HepG2 (cell line): ENCODE results near the gene SLC23A3. TPM values are rescaled to one million over a fixed set of nuclear protein-coding genes. Genes with fewer than 3 reads are reported as not detected.
A peak's percentile ranks its signal among the peaks of the same experiment; 100 is the strongest.

Source experiments
- AGO1 ChIP-seq: fragments of 200-400 bp; formaldehyde crosslinking; IDR thresholded peaks from 2 replicates; pipeline ENCODE4 v1.6.1; 2017; ENCODE audit warnings: mild to moderate bottlenecking, low read depth, low read length, moderate library complexity; ENCODE audit not compliant: poor library complexity, severe bottlenecking
- FOSL2 ChIP-seq: sonication (generic); formaldehyde crosslinking; IDR thresholded peaks from 2 replicates; pipeline ENCODE4 v1.4.0; 2020; ENCODE audit warnings: missing genetic modification reagents
- FOXK2 ChIP-seq: fragments of 450-650 bp; IDR thresholded peaks from 2 replicates; pipeline ENCODE4 v1.6.1; 2016
- GATAD2A ChIP-seq: IDR thresholded peaks from 2 replicates; pipeline ENCODE4 v1.6.1; 2016
- NR2C2 ChIP-seq: sonication (generic); formaldehyde crosslinking; IDR thresholded peaks from 2 replicates; pipeline ENCODE4 v1.4.0; 2020; ENCODE audit warnings: missing genetic modification reagents, mild to moderate bottlenecking, moderate library complexity, borderline replicate concordance
- NR2F6 ChIP-seq, 2 experiments: IDR thresholded peaks; 2 replicates each; pipeline ENCODE4 v1.6.1; 2016; ENCODE audit warnings: antibody characterized with exemption in 1 of 2, mild to moderate bottlenecking in 1 of 2
- PPARG ChIP-seq: conservative IDR thresholded peaks from 2 replicates; pipeline ENCODE4 v1.6.1; 2016; ENCODE audit warnings: missing biosample characterization, missing genetic modification reagents
- RFX5 ChIP-seq: IDR thresholded peaks from 2 replicates; pipeline ENCODE4 v1.6.1; 2011; ENCODE audit warnings: low read depth, low read length, improper control_type of control experiment
- SYNCRIP ChIP-seq: fragments of 200-400 bp; formaldehyde crosslinking; IDR thresholded peaks from 2 replicates; pipeline ENCODE4 v1.6.1; 2018; ENCODE audit warnings: mild to moderate bottlenecking, low read depth, low read length; ENCODE audit not compliant: insufficient read depth
- ZNF292 ChIP-seq: sonication (generic); formaldehyde crosslinking; IDR thresholded peaks from 2 replicates; pipeline ENCODE4 v1.8.1; 2022; ENCODE audit warnings: mild to moderate bottlenecking, low read depth, missing genetic modification reagents, borderline replicate concordance
- ZNF296 ChIP-seq: sonication (generic); formaldehyde crosslinking; conservative IDR thresholded peaks from 2 replicates; pipeline ENCODE4 v1.5.0; 2020; ENCODE audit warnings: mild to moderate bottlenecking, missing genetic modification reagents
- ZNF3 ChIP-seq: IDR thresholded peaks from 2 replicates; pipeline ENCODE4 v1.7.0; 2017; ENCODE audit warnings: inconsistent platforms
- ZNF496 ChIP-seq: sonication (generic); formaldehyde crosslinking; IDR thresholded peaks from 2 replicates; pipeline ENCODE4 v1.8.1; 2023; ENCODE audit warnings: mild to moderate bottlenecking, moderate library complexity, missing genetic modification reagents; ENCODE audit not compliant: insufficient replicate concordance
- ZNF567 ChIP-seq: sonication (generic); formaldehyde crosslinking; IDR thresholded peaks from 2 replicates; pipeline ENCODE4 v1.8.1; 2023; ENCODE audit warnings: mild to moderate bottlenecking, missing genetic modification reagents, borderline replicate concordance
- ZNF747 ChIP-seq: sonication (generic); formaldehyde crosslinking; IDR thresholded peaks from 2 replicates; pipeline ENCODE4 v1.8.1; 2023; ENCODE audit warnings: missing genetic modification reagents, mild to moderate bottlenecking, borderline replicate concordance
- ZNF777 ChIP-seq: sonication (generic); formaldehyde crosslinking; IDR thresholded peaks from 2 replicates; pipeline ENCODE4 v1.4.0; 2020; ENCODE audit warnings: missing genetic modification reagents
- ZNF780A ChIP-seq: sonication (generic); formaldehyde crosslinking; IDR thresholded peaks from 2 replicates; pipeline ENCODE4 v1.8.0; 2022; ENCODE audit warnings: mild to moderate bottlenecking, missing genetic modification reagents, moderate library complexity
- ZNF891 ChIP-seq: sonication (generic); formaldehyde crosslinking; IDR thresholded peaks from 2 replicates; pipeline ENCODE4 v1.5.0; 2020; ENCODE audit warnings: mild to moderate bottlenecking, missing genetic modification reagents
- polyA plus RNA-seq, 8 experiments: library from polyadenylated mRNA; depleted of rRNA in 3 of 8; stranded (reverse) in 7 of 8; unstranded in 1 of 8; fragments of >200 nt; fragmentation: Illumina TruSeq in 4 of 8; extraction: Trizol in 4 of 8; gene quantifications; 2 replicates each; pipeline versions ENCODE4 v1.2.1 to v1.2.3, GENCODE V29; 2011 to 2016; ENCODE audit warnings: low read depth in 4 of 8, missing spikeins in 1 of 8, mixed read lengths in 1 of 8; ENCODE audit not compliant: insufficient read depth in 1 of 8
- total RNA-seq, 5 experiments: library from RNA; depleted of rRNA; stranded (reverse); fragments of >200 nt; fragmentation: Illumina TruSeq; extraction: Trizol; gene quantifications; 2 replicates each; pipeline ENCODE4 v1.2.3, GENCODE V29; 2016; ENCODE audit warnings: low read depth in 1 of 5
- TF ChIP-seq, protein P1 (sequence below): sonication (generic); formaldehyde crosslinking; IDR thresholded peaks from 2 replicates; pipeline ENCODE4 v1.4.0; 2020; ENCODE audit warnings: mild to moderate bottlenecking, missing genetic modification reagents, borderline replicate concordance
- TF ChIP-seq, protein P2 (sequence below): IDR thresholded peaks from 2 replicates; pipeline ENCODE4 v1.6.1; 2016; ENCODE audit warnings: low read depth, control low read depth

SLC23A3 gene
- total and polyA plus RNA-seq, 2 of the 13 experiments (the other 11 are each of a cell fraction or from before 2014, with no cell fraction given) = 0.38 to 0.78 TPM

DNA sequence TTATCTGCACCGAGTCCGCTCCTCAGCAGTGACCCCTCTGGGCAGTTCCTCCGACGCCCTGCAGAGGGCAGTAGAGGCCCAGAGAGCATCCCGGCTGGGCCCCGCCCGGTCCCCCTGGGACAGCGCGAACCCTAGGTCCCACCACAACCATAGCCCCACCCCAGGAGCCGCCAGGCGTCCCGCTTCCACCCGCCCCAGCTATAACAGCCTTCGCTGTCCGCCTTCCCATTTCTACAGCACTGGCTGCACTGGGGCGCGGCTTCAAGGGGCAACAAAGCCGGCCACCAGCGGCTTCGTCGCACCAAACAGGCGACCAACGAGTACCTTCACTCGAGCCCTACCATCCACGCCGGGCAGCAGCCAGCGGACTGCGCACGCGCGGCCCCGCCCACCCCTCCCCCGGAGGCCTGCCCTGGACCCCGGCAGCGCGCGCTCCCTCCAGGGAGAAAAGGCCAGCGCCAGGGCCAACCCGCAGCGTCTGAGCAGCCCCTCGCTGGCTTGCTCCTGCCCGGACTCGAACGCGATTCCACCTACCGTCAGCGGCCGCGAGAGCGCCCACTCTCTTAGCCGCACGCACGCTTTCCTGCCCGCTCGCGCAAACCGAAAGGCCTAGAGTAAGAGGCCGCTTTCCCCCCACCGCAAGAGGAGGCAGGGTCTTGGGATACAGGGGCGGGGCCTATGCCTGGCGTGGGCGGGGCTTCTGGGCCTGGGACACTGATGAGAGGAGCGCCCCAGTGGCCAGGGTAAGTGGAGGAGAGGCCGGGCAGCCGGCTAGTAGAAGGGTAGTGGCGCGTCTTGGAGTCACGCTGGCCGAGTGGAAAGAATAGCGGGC is 9.4 kb downstream of the SLC23A3 start, which contains the start of gene NHEJ1 (continued):
- TF ChIP-seq, protein P1, sequence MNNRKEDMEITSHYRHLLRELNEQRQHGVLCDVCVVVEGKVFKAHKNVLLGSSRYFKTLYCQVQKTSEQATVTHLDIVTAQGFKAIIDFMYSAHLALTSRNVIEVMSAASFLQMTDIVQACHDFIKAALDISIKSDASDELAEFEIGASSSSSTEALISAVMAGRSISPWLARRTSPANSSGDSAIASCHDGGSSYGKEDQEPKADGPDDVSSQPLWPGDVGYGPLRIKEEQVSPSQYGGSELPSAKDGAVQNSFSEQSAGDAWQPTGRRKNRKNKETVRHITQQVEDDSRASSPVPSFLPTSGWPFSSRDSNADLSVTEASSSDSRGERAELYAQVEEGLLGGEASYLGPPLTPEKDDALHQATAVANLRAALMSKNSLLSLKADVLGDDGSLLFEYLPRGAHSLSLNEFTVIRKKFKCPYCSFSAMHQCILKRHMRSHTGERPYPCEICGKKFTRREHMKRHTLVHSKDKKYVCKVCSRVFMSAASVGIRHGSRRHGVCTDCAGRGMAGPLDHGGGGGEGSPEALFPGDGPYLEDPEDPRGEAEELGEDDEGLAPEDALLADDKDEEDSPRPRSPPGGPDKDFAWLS (CRISPR knock-in tag) = no peak
- peak; percentile 65; the same call in 1 of the 2 replicates for TF ChIP-seq NR2C2
- TF ChIP-seq ZNF891 (CRISPR knock-in tag) = peak; percentile 80; the same call in 1 of the 2 replicates
- no peak for TF ChIP-seq ZNF496 (CRISPR knock-in tag)
- peak; percentile 96 for TF ChIP-seq ZNF747 (CRISPR knock-in tag)
- TF ChIP-seq FOSL2 (CRISPR knock-in tag) = no peak
- TF ChIP-seq ZNF567 (CRISPR knock-in tag) = peak; percentile 93; the same call in 1 of the 2 replicates
- peak; percentile 36; the same call in 1 of the 2 replicates for TF ChIP-seq ZNF3 (CRISPR knock-in tag)
- no peak for TF ChIP-seq FOXK2
- TF ChIP-seq ZNF296 (CRISPR knock-in tag) = peak; percentile 78
- no peak for TF ChIP-seq ZNF292 (CRISPR knock-in tag)
- no peak for TF ChIP-seq NR2F6 (IDR thresholded peaks at IDR 0.05)
- peak; percentile 50; the same call in 1 of the 2 replicates for TF ChIP-seq NR2F6 (CRISPR knock-in tag; IDR thresholded peaks at IDR 0.05)
- peak; percentile 62 for TF ChIP-seq PPARG (CRISPR knock-in tag)
- TF ChIP-seq SYNCRIP = no peak
- no peak; the same call in 1 of the 2 replicates for TF ChIP-seq GATAD2A (CRISPR knock-in tag)
- peak; percentile 78 for TF ChIP-seq AGO1
- TF ChIP-seq ZNF780A (CRISPR knock-in tag) = no peak
- TF ChIP-seq, protein P2, sequence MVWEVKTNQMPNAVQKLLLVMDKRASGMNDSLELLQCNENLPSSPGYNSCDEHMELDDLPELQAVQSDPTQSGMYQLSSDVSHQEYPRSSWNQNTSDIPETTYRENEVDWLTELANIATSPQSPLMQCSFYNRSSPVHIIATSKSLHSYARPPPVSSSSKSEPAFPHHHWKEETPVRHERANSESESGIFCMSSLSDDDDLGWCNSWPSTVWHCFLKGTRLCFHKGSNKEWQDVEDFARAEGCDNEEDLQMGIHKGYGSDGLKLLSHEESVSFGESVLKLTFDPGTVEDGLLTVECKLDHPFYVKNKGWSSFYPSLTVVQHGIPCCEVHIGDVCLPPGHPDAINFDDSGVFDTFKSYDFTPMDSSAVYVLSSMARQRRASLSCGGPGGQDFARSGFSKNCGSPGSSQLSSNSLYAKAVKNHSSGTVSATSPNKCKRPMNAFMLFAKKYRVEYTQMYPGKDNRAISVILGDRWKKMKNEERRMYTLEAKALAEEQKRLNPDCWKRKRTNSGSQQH (CRISPR knock-in tag) = 0 out of 2 replicates have a peak, but pooled peaks have one; percentile 34
- peak; percentile 81 for TF ChIP-seq ZNF777 (CRISPR knock-in tag)
- no peak for TF ChIP-seq RFX5
